Activated CD4-positive, alpha-beta T cell treated with anti-CD3 and anti-CD28 coated beads, Interleukin-2, Interleukin-4, amounts not matched to agents 100 ng/mL and 50 ng/mL, durations not matched to agents 16 hours and 8 hours (primary cell): ENCODE results near the gene BRF1.
"Not testable (repeated sequence)": the region's sequence is repeated elsewhere in the genome, so short reads cannot be mapped to it uniquely, and the experiment has no call there.

Experiments
- DNase-seq: peaks from one replicate; pipeline ENCODE4 v3.0.0-alpha.2; 2020; ENCODE audit warnings: low spot score

BRF1 gene

DNA sequence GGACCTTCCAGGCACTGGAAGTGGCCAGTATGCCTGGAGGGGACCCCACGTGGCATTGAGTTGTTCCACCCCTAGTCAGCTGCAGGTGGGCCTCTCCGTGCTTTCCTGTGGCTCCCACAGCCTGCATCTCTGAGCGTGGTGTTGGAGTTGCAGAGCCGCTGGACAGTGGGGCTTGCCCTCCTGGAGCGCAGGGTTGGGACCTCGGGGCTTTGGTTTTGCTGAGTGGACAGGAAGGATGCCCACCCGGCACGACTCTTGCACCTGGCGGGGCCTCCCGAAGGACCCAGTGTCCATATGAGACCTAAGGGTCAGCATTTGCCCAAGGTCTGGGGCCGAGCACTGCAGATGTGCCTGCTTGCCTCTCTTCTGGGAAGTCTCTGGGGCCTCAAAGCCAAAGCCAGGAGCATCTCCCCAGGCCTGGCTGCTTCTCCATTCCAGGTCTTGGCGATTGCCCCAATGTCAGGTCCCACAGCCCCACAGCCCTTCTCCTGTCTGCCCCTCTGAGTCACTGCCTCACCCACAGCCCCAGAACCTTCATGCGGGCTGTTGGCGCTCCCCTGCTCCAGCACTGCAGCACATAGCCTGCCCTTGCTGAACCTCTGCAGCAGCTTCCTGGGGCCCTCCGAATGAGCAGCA, 15.3 kb upstream of the BRF1 start:
- DNase-seq: no peak

DNA sequence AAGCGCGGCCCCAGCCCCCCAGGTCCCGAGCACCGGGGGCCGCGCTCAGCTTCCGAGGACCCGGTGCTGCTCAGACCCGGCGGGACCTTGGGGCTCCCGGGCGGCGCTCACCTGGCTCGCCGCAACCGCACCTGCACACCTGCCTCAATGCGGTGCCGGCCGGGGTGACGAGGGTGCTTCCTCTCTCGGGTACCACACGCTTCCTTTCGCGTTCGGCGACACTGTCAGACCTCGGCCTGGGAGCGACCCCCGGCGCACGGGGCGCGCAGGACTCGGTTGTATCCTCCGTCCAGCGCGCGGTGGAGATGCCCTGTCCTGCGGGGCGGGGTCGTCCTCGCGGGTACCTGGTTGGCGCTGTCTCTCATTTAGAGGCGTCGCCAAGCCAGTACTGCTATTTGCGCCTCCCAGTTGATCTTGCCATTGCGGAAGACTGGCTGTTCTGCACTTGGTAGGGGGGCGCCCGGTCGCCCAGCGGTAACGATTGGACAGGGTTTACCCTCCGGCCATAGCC, 14.5 kb upstream of the BRF1 start:
- no peak for DNase-seq

DNA sequence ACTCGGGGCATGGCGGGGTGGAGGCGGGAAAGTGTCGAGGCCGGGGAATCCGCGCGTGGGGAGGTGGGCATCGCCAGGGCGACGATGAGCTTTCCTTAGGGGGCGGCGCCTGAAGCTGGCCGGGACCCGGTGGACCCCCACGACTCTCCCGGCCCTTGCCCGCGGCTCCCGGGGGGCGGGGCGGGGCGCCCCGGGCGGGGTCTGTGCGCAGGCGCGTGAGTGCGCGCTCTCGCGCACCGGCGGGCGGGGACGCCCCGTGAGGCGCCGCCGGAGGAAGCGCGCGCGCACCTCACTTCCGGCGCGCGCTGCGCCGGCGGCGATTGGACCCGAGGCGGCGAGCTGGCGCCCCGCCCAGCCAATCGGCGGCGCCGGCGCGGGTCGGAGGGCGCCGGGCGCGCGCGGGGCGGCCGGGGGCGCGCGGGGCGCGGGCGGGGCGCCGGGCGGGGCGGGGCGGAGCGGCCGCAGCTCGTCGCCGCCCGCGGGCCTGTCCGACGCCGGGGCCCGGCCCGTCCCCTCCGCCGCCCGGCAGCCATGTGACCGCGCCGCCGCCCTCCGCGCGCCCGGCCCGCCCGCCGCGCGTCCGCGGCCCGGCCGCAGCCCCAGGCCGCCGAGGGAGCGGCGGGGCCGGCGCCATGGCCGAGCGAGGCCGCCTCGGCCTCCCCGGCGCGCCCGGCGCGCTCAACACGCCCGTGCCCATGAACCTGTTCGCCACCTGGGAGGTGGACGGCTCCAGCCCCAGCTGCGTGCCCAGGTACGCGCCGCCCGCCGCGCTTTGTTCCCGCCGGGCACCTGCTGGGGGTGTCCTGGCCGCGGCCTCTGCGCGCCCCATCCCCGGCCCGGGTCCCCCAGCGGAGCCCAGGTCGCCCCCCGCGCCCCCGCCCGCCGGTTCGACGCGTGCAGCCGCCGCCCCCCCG, 13.7 kb upstream of the BRF1 start, which contains the start of gene PACS2:
Gene PACS2, plus strand, starts transcription at position 462 of the 914 bp plus-strand sequence. Its CDS starts 171 bp downstream, at position 633.
- peak; percentile 74 for DNase-seq

DNA sequence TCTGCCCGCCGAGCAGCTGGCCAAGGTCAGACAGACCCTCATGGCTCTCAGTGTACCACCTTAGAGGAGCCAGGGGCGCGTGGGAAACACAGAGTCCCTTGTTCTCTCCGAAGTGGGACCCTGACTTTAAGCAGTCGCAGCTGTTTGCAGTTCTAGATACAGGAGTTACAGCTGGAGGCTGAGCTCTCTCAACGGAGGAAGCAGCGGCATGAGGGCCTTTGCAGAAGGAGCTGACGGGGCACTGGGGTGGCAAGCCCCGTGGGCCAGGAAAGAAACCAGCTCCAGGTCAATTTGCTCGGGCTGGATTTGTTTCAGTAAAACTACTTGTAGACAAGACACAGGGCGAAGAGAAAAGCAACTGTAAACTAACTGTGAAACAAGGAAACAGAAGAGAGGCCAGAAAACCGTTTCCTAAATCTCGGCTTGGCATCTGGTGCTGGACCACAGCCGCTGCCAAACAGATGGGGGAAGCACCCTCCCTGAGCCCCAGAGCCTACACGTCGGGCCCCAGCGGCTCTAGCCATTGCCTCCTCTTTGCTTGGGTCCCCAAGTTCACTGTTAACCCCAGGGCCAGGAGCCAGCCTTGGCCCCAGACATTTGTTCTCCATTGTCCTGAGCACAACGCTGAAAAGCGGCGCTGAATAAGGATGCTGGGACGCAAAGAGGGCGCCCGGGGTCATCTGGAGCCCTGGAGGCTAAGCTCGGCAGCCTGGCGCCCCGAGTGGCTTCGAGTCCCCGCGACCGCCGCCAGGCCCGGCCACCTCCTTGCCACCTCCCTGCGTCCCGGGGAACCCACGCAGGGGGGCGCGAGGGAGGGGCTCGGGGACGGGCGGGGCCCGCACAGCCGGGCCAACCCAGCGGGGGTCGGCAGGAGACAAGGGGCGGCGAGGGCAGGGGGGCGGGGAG, 12.8 kb upstream of the BRF1 start:
- DNase-seq: no peak

DNA sequence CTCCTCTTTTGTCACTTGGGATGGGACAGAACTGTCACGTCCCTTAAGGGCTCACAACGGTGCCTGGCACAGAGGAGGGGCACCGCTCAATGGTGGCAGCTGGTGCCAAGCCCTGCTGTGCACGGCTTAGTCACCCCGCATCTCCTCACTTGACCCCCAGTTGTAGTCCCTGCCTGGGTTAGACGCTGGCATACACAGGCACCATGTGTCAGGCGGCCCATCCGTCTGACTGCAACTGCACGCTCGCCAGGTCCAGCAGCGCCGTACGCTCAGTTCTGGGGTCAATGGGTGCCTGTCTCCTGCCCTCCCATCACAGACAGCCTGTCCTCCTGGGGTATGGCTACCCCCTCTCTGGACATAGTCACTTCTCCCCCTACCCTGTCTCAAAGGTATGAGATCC, 12.2 kb upstream of the BRF1 start:
- no peak for DNase-seq

DNA sequence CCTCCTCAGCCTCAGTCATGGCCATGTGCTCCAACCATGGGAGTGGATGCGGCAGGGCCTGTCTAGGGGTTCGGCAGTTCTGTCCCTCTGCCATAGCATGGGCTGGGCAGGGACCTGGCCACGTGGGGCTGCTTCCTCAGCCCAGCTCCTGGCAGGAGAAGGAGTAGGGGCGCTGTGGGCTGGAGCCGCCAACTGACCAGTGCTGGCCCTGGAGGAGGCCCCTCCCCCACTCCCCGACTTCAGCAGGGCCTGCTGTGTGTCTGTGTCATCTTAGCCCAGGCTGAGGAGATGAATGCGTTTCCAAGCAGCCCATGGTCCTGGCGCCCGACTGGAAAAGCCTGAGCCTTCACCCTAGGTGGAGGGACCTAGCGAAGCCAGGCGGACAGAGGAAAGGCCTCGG, 11.0 kb upstream of the BRF1 start:
- no peak for DNase-seq

DNA sequence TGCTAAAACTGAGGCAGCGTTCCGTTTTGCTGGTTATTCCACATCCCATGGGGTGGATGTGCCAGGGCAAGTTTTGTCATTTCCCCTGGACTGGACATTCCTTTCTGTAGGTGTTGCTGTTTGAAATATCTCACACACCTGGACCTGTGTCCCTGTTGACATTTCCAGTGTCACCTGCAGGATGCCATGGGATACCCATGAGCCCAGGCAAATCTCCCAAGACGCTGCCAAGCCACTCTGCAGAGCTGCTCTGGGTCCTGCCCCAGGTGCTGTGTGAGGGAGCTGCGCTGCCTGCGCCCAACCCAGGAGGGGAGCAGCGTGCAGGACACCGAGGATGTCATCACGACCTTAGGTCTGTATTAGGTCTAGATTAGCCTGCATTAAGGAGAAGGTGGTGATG, 8.6 kb upstream of the BRF1 start:
- no peak for DNase-seq

DNA sequence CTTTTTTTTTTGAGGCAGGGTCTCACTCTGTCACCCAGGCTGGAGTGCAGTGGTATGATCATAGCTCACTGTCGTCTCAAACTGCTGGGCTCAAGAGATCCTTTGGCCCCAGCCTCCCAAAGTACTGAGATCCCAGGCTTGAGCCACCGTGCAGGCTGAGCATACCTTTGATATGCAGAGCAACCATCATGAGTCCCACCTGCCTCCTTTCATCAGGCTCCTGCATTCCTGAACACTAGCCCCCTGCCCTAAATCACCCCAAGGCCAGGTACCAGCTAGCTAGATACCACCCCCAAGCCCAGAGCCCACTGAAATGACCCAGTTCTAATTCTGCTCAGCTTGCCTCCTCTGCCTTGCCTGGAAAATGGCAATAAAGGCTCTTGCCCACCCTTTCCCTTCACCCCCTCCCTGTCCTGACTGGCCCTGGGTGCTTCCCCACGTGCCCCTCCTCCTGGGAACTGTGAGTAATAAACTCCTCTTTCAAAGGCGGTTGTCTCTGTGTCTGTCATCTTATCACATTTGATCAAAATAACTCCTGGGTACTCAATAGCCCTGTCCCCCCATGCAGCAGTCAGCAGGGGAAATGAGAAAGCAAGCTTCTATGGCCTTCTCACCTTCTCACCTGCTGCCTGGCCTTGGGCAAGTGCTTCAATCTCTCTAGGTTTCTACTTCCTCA, 6.4 kb upstream of the BRF1 start:
- DNase-seq: no peak

DNA sequence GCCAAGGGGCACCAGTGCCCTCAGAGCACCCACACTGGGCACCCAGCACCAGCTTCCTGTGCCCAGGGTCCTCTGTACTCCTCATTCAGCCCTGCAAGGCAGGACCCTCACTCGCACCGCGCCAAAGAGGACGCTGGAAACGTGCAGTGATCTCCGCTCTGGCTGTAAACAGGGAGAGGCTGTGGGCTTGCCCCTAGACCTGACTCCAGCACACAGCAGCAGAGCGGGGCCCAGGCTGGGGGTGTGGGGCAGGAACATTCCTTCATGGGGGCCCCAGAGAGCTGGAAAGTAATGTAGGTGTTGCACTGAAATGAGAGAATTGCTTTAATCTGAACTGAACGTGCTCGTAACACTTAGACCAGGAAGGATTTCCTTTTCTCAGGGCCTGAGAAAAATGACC, 5.0 kb upstream of the BRF1 start:
- no peak for DNase-seq

DNA sequence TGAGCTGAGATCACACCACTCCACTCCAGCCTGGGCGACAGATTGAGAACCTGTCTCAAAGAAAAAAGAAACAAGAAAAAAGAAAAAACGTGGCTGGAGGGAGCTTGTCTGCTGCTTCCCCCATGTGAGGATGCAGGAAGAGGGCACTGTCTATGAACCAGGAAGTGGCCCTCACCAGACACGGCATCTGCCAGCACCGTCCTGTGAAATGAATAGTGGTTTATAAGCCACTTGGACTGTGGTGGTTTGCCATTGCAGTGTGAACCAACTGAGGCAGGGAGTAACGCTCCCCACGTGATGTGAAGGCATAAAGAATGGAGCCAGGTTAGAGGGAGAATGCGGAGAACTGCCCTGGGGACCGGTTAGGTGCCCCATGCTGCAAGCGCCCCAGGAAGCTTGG, 4.5 kb upstream of the BRF1 start:
- DNase-seq: no peak

DNA sequence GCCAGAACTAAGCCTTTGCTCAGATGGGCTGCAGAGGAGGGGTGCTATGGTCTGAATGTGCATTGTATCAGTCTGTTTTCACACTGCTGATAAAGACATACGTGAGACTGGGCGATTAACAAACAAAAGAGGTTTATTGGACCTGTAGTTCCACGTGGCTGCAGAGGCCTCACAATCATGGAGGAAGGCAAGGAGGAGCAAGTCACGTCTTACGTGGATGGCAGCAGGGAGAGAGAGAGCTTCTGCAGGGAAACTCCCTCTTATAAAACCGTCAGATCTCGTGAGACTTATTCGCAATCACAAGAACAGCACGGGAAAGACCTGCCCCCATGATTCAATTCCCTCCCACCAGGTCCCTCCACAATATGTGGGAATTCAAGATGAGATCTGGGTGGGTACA, 3.8 kb upstream of the BRF1 start:
- no peak for DNase-seq

DNA sequence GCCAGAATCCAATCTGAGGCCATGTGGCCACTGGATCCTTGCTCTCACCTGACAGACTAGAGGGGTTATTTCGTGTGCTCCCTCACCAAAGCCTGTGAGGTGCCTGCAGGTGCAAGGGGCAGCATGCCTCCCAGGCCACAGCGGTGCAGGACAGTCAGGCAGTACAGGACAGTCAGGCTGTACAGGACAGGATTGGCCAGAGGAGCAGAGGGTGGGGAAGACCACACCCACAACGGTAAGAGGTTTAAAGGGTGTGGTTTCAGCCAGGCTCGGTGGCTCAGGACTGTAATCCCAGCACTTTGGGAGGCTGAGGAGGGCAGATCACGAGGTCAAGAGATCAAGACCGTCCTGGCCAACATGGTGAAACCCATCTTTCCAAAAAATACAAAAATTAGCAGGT, 3.1 kb upstream of the BRF1 start:
- DNase-seq: no peak

DNA sequence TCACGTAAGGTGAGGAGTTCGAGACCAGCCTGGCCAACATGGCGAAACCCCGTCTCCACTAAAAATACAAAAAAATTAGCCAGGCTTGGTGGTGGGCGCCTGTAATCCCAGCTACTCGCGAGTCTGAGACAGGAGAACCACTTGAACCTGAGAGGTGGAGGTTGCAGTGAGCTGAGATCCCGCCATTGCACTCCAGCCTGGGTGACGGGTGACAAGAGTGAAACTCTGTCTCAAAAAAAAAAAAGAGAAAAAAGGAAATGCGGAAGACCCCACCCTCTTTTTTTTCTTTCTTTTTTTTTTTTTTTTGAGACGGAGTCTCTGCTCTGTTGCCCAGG, 1.1 kb upstream of the BRF1 start:
- DNase-seq: not testable (repeated sequence)

DNA sequence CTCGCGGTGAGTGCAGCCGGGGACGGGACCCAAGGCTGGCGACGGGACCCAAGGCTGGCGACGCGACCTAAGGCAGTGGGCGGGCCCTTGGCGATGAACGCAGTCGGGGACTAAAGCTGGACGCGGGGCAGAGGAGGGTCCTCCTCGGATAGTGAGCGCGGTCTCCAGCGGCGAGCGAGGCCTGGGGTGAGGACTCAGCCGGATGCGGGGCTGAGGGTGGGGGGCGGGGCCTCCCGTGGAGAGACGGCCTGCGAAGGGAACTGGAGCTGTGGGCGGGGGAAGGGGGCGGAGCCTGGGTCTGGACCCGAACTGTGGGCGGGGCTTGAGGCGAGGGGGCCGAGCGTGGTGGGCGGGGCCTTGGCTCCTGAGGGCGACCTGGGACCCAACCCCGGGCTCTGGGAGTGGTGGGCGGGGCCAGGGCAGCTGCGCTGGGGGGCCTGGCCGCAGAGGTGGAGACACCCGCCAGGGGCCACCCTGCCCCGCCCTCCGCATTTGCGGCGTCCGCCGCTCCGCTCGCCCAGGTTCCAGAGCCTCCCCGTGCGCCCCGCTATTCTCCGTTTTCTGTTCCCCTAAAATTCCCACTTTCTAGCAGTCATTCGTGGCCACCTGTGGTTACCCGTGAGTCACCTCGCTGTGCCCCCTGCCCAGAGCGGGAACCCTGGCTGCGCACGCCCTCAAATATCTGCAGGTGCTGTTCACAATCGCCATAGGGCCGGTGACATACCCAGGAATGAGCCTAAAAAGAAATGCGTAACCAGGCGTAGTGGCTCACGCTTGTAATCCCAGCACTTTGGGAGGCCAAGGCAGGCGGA, 508 bp upstream of the BRF1 start:
- peak; percentile 99 for DNase-seq

DNA sequence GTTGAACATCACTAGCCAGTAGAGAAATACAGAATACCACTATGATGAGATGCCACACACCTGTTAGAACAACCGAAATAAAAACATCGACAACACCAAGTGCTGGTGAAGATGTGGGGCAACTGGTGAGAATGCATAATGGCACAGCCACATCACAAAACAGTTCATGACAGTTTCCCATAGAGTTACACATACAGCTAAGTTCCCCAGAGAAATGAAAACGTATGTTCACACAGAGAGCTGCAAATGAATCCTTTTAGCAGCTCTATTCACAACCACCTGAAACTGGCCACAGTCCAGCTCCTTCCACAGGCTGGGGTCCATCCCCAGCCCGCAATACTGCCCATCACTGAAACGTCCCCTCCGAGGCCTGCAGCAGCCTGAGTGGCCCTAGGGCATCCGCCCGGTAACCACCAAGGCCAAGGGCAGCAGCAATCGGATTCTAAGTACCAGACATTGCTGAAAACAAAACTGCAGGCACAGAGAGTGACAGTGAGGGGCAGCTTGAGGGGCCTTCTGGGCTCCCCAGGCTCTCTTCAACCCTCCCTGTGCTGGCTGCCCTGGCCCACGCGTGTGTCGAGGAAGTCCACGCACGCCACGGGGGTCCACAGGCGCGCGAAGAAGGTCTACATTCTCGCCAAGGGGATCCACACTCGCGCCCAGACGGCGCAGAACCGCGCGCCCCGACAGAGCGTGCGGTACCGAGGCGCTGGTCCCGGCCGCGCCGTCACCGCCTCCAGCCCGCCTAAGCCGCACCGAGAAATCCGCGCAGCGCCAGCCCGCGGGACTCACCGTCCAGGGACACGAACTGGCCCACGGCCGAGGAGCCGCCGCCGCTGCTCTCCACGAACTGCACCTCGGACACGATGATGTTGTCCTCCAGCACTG, 903 bp downstream of the BRF1 start:
- DNase-seq: no peak

DNA sequence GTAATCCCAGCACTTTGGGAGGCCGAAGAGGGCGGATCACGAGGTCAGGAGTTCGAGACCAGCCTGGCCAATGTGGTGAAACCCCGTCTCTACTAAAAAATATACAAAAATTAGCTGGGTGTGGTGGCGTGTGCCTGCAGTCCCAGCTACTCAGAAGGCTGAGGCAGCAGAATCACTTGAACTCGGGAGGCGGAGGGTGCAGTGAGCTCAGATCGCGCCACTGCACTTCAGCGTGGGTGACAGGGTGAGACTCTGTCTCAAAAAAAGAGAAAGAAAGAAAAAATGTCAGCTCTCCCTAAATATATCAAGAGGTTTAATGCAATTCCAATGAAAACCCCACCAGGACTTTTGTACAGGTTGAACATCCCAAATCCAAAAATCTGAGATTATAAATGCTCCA, 3.5 kb downstream of the BRF1 start:
- not testable (repeated sequence) for DNase-seq

DNA sequence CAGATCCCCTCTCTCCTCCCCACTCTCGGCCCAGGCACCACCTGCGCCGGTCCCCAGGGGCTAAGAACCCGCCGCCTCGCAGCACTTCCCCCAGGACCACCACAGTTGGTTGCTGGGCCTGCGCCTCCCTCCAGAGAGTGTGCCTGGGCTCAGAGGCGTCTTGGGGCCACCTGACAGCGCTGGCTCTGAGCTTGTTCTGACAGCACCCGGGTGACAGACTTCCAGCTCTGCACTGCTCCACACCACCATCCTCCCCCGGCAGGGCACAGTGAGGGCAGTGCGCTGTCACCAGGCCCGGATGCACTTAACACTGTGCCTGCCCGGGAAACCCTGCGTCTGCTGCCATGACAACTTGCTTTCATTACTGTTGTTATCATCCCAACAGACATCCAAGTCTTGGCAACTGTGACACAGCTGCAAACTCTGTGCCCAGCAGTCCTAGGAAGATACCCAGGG, 6.6 kb downstream of the BRF1 start:
- DNase-seq: peak; percentile 76

DNA sequence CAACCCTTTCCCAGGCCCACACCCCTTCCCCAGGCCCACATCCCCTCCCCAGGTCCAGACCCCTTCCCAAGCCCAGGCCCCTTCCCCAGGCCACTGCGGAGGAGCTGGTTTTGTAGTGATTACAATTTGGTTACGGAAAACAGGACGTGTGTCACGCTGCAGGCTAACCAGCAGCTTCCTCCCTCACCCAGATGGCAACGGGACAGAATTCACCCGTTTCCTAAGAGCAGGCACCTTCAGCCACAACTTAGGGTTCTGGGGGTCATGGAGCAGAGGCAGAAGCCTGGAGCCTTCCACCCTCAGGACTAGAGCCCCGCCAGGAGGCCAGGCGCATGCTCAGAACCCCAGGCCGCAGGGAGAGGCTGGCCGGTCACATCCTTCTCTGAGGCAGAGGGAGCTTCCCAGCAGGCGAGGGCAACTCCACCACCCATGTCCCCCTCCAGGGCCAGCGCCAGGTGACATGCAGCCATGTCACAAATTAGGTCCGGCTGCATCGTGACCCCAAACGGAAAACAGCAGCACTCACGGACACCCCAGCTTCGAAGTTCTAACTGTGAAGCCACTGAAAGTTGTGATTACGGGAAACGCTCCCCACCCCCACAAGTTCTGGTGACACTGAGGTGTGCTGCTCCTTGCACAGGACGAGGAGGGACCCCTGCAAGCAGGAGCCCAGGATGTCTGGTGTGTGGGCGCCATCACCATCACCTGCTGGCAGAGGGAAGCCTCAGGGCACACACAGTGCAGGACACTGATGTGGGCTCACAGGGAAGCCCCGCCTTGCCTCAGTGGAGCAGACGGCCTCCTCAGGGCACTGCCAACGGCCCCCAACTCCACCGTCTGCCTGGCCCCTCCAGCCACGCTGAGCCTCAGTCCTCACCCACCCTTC, 7.7 kb downstream of the BRF1 start:
- peak; percentile 62 for DNase-seq
